Measurements from ENCODE around the gene MED27. TPM values are rescaled to one million over a fixed set of nuclear protein-coding genes. Genes with fewer than 3 reads are reported as not detected.

MED27 gene
- total and polyA plus RNA-seq, 7 donors, result 11.9 to 19.7 (median 15.6) TPM

- WGBS, 2 donors, result 95 to 96% methylated on average over 11 of the region's 11 CpGs
These were observed 22.7 kb downstream of the MED27 start for GRCh38 chr9:132056717-132057560.

GRCh38 chr9:132055756-132056155 lies 23.9 kb downstream of the MED27 start:
- no peaks in the 10 kb centered on the region for H3K4me1 ChIP-seq
- no peak overlapping the region for H3K27ac ChIP-seq
- no peak for DNase-seq
- 89 to 92% methylated on average over 3 of the region's 3 CpGs for WGBS, 2 donors
- H3K27me3 ChIP-seq, result no peaks in the 10 kb centered on the region
- H3K4me3 ChIP-seq, result no peak overlapping the region
- intact Hi-C loops (cut with DNase I), result no loop called here
- no peak for TF ChIP-seq CTCF (IDR thresholded peaks at IDR 0.05)
- no peaks in the 10 kb centered on the region for H3K9me3 ChIP-seq
- no peaks in the 10 kb centered on the region for H3K36me3 ChIP-seq

More at GRCh38 chr9:132056717-132057560, 22.7 kb downstream of the MED27 start:
- Histone ChIP-seq H3K4me3 (no peak overlapping the region), H3K27ac (no peak overlapping the region), H3K9me3 (no peaks in the 10 kb centered on the region), H3K27me3 (no peaks in the 10 kb centered on the region), H3K36me3 (no peaks in the 10 kb centered on the region), H3K4me1 (no peaks in the 10 kb centered on the region)
- DNase-seq, result no peak
- TF ChIP-seq POLR2AphosphoS5 (IDR thresholded peaks at IDR 0.05), result no peak
- no peak for TF ChIP-seq CTCF (IDR thresholded peaks at IDR 0.05)
- TF ChIP-seq POLR2A (IDR thresholded peaks at IDR 0.05), result no peak
- no peak for TF ChIP-seq EP300 (IDR thresholded peaks at IDR 0.05)
- intact Hi-C loops (cut with DNase I), result no loop called here

GRCh38 chr9:132054024-132054423 lies 25.6 kb downstream of the MED27 start:
- intact Hi-C loops (cut with DNase I), result no loop called here
- no peak for TF ChIP-seq CTCF (IDR thresholded peaks at IDR 0.05)
- no peak for TF ChIP-seq POLR2A (IDR thresholded peaks at IDR 0.05)
- TF ChIP-seq POLR2AphosphoS5 (IDR thresholded peaks at IDR 0.05), result no peak
- TF ChIP-seq EP300 (IDR thresholded peaks at IDR 0.05), result no peak
- Histone ChIP-seq H3K4me3 (no peak overlapping the region), H3K36me3 (no peaks in the 10 kb centered on the region), H3K27ac (no peak overlapping the region), H3K27me3 (no peaks in the 10 kb centered on the region), H3K9me3 (no peaks in the 10 kb centered on the region), H3K4me1 (no peaks in the 10 kb centered on the region)
- DNase-seq, result no peak
- WGBS, 2 donors, result 95% methylated on average over 11 of the region's 11 CpGs

GRCh38 chr9:132049900-132050299 lies 29.8 kb downstream of the MED27 start:
- no peaks in the 10 kb centered on the region for H3K9me3 ChIP-seq
- DNase-seq, result no peak
- no peak for TF ChIP-seq POLR2AphosphoS5 (IDR thresholded peaks at IDR 0.05)
- TF ChIP-seq CTCF (IDR thresholded peaks at IDR 0.05), result no peak
- no peak for TF ChIP-seq POLR2A (IDR thresholded peaks at IDR 0.05)
- no peak for TF ChIP-seq EP300 (IDR thresholded peaks at IDR 0.05)
- H3K4me3 ChIP-seq, result no peak overlapping the region
- no peaks in the 10 kb centered on the region for H3K36me3 ChIP-seq
- intact Hi-C loops (cut with DNase I), result no loop called here
- 82 to 83% methylated on average over 4 of the region's 4 CpGs for WGBS, 2 donors
- H3K4me1 ChIP-seq, result no peaks in the 10 kb centered on the region
- no peak overlapping the region for H3K27ac ChIP-seq
- no peaks in the 10 kb centered on the region for H3K27me3 ChIP-seq

Data from sigmoid colon (tissue), 7 donors.